OCI-LY1 (cell line): ENCODE measurements around the gene GNG7.

Experiments used
- H2AFZ ChIP-seq: fragments of 200-600 bp; sonication (generic), shearing (Covaris generic); 2 replicates; pipeline ENCODE4 v1.6.0; 2014; ENCODE audit warnings: antibody characterized with exemption, mild to moderate bottlenecking, low read length
- H3F3A ChIP-seq: fragments of 200-600 bp; sonication (generic), shearing (Covaris generic); 2 replicates; pipeline ENCODE4 v1.6.0; 2014; ENCODE audit warnings: mild to moderate bottlenecking, antibody characterized with exemption, low read length, moderate library complexity; ENCODE audit not compliant: insufficient read depth
- H3K27ac ChIP-seq: fragments of 200-600 bp; sonication (generic); 2 replicates; pipeline ENCODE4 v1.5.1; 2014; ENCODE audit warnings: low read length, mixed run types, mild to moderate bottlenecking, low read depth; ENCODE audit not compliant: poor library complexity, severe bottlenecking
- H3K27me3 ChIP-seq: fragments of 200-600 bp; sonication (generic); 2 replicates; pipeline ENCODE4 v1.6.0; 2014; ENCODE audit warnings: antibody characterized with exemption, mild to moderate bottlenecking, low read length, moderate library complexity; ENCODE audit not compliant: insufficient read depth
- H3K36me3 ChIP-seq: fragments of 200-600 bp; sonication (generic); 2 replicates; pipeline ENCODE4 v1.6.1; 2014; ENCODE audit warnings: mild to moderate bottlenecking, antibody characterized with exemption, low read length, moderate library complexity, mixed read lengths; ENCODE audit not compliant: insufficient read depth
- H3K4me1 ChIP-seq: fragments of 200-600 bp; sonication (generic); 2 replicates; pipeline ENCODE4 v1.5.1; 2014; ENCODE audit warnings: mild to moderate bottlenecking, low read length, moderate library complexity; ENCODE audit not compliant: insufficient read depth, severe bottlenecking
- H3K4me2 ChIP-seq: fragments of 200-600 bp; sonication (generic), shearing (Covaris generic); 2 replicates; pipeline ENCODE4 v1.6.1; 2014; ENCODE audit warnings: low read length
- H3K4me3 ChIP-seq: fragments of 200-600 bp; sonication (generic); 2 replicates; pipeline ENCODE4 v1.5.1; 2014; ENCODE audit warnings: low read length, low read depth, mild to moderate bottlenecking, mixed read lengths; ENCODE audit not compliant: poor library complexity, severe bottlenecking
- H3K79me2 ChIP-seq: fragments of 200-600 bp; shearing (Covaris generic); 2 replicates; pipeline ENCODE4 v1.6.1; 2016; ENCODE audit warnings: mixed run types, low read length, mixed read lengths; ENCODE audit not compliant: insufficient read depth
- H3K9ac ChIP-seq: fragments of 200-600 bp; sonication (generic), shearing (Covaris generic); 2 replicates; pipeline ENCODE4 v1.6.1; 2014; ENCODE audit warnings: mild to moderate bottlenecking, low read length, mixed read lengths
- H3K9me2 ChIP-seq: fragments of 200-600 bp; sonication (generic), shearing (Covaris generic); 2 replicates; pipeline ENCODE4 v1.6.1; 2014; ENCODE audit warnings: low read depth, mild to moderate bottlenecking, low read length, mixed read lengths
- H3K9me3 ChIP-seq: fragments of 200-600 bp; shearing (Covaris generic); 2 replicates; pipeline ENCODE4 v1.6.1; 2014; ENCODE audit warnings: low read length, mixed read lengths
- H4K20me1 ChIP-seq: fragments of 200-600 bp; sonication (generic), shearing (Covaris generic); 2 replicates; pipeline ENCODE4 v1.6.0; 2016; ENCODE audit warnings: mild to moderate bottlenecking, low read length; ENCODE audit not compliant: insufficient read depth
- EZH2 ChIP-seq: fragments of 200-600 bp; sonication (generic), shearing (Covaris generic); IDR thresholded peaks from 2 replicates; pipeline ENCODE4 v1.8.0; 2017; ENCODE audit warnings: borderline replicate concordance, mixed run types, mild to moderate bottlenecking, antibody characterized with exemption, low read length, moderate library complexity, mixed read lengths
- TF ChIP-seq, protein P1 (sequence below): fragments of 200-600 bp; sonication (generic), shearing (Covaris generic); IDR thresholded peaks from 2 replicates; pipeline ENCODE4 v1.5.1; 2017; ENCODE audit warnings: mild to moderate bottlenecking, antibody characterized with exemption, low read length, moderate library complexity, mixed read lengths

Gene GNG7

DNA sequence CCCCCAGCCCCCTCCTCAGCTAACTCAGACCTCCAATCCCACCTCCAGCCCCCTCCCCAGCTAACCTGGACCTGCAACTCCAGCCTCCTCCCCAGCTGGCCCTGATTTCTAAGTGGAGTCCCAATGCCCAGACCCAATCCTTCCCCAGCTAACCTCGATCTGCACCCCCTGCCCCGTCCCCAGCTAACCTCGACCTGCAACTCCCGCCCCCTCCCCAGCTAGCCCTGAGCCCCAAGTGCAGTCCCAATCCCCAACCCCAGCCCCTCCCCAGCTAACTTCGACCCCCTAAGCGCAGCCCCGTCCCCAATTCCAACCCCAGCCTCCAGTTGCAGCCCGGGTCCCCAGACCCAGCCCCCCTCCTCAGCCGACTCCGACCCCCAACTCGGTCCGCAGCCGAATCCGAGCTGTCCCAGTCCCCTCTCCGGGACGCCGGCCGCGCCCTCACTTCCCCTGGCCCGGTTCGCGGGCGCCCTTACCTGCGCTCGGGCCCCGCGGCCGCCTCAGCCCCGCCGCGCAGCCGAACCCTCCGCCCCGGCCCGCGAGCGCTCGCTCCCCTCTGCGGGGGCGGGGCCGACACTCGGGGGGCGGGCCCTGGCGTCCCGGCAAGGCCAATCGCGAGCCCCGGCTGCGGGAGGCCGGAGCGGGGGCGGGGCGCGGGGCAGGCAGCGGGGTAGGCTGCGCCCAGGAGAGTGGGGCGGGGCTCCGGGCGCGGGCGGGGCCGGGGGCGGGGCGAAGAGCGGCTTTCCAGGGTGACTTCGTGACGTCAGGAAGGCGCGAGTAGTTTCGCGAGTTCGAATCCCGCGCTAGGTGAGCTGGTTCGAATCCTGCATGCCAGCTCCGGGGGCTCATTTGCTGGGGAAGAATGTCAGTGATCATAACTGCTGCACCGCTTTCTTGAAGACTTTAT is at the start of gene GNG7:
Gene GNG7, minus strand, starts transcription at position 525 of the 907 bp plus-strand sequence. CDS start 182,006 bp downstream, outside the sequence.
- H2AFZ ChIP-seq, result no peak within 1 kb of the TSS
- H3K27ac ChIP-seq, result no peak within 1 kb of the TSS

DNA sequence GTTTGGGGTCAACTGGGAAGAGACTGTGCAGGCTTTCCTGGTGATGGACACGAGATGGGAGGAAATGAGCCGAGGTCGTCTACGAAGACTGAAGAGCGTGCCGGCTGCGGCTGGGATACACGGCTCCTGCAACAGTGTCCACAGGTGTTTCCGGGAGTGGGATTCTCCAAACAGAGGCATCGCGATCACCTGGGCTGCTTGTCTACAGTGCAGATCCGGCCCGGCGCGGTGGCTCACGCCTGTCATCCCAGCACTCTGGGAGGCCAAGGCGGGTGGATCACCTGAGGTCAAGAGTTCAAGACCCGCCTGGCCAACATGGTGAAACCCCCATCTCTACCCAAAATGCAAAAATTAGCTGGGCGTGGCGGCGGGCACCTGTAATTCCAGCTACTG is 48.9 kb upstream of the GNG7 start:
- no peaks in the 10 kb centered on the region for H3F3A ChIP-seq
- H3K9me2 ChIP-seq, result no peaks in the 10 kb centered on the region
- H3K79me2 ChIP-seq, result no peaks in the 10 kb centered on the region
- H3K4me3 ChIP-seq, result no peak overlapping the region
- TF ChIP-seq, protein P1, sequence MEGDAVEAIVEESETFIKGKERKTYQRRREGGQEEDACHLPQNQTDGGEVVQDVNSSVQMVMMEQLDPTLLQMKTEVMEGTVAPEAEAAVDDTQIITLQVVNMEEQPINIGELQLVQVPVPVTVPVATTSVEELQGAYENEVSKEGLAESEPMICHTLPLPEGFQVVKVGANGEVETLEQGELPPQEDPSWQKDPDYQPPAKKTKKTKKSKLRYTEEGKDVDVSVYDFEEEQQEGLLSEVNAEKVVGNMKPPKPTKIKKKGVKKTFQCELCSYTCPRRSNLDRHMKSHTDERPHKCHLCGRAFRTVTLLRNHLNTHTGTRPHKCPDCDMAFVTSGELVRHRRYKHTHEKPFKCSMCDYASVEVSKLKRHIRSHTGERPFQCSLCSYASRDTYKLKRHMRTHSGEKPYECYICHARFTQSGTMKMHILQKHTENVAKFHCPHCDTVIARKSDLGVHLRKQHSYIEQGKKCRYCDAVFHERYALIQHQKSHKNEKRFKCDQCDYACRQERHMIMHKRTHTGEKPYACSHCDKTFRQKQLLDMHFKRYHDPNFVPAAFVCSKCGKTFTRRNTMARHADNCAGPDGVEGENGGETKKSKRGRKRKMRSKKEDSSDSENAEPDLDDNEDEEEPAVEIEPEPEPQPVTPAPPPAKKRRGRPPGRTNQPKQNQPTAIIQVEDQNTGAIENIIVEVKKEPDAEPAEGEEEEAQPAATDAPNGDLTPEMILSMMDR, result no peak
- no peak for TF ChIP-seq EZH2
- H3K9me3 ChIP-seq, result no peaks in the 10 kb centered on the region
- H2AFZ ChIP-seq, result no peak overlapping the region
- H3K27ac ChIP-seq, result no peak overlapping the region
- no peak overlapping the region for H3K4me2 ChIP-seq
- peaks cover 3% of the 10 kb centered on the region for H3K4me1 ChIP-seq
- no peak overlapping the region for H3K9ac ChIP-seq
- peaks cover 29% of the 10 kb centered on the region for H3K36me3 ChIP-seq
- H4K20me1 ChIP-seq, result no peaks in the 10 kb centered on the region
- no peaks in the 10 kb centered on the region; the same call in 1 of the 2 replicates for H3K27me3 ChIP-seq

More for the DNA sequence above, at the start of gene GNG7:
- Histone ChIP-seq H3K9me2 (no peaks in the 10 kb centered on the region), H3K36me3 (no peaks in the 10 kb centered on the region), H3K27me3 (no peaks in the 10 kb centered on the region), H3K9ac (peak within 1 kb of the TSS; percentile 46; the same call in 1 of the 2 replicates), H3K9me3 (no peaks in the 10 kb centered on the region), H3K4me3 (peak within 1 kb of the TSS; percentile 58), H4K20me1 (no peaks in the 10 kb centered on the region), H3K79me2 (no peaks in the 10 kb centered on the region), H3F3A (0 out of 2 replicates have a peak, but pooled peaks cover 3% of the 10 kb centered on the region), H3K4me2 (peak within 1 kb of the TSS; percentile 63), H3K4me1 (peaks cover 17% of the 10 kb centered on the region)
- TF ChIP-seq, protein P1, result no peak
- no peak for TF ChIP-seq EZH2

DNA sequence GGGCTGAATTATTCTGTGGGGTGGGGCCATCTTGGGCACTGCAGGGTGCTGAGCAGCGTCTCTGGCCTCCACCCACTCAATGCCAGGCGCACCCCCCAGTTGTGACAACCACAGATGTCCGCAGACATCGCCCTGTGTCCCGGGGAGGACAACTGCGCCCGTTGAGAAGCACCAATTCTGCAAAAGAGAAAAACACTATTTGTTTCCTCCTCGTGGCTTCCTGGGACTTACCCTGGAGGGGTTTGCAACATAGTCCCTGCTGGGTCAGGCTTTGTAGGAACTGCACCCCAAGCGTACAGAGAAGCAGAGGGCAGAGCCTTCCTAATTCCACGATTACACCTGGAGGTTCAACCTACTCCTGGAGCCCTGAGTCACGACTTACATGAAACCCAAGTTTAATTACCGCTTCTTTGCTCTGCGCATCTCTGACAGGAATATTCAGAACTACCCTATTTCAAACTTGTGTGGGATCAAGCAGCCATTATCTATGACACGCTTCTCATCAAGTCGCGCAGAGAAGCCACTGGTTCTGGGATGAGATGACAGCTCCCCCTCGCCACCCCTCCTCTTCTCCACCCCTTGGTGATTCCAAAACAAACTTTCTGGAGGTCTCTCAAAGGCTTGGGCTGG is 48.4 kb upstream of the GNG7 start:
- Histone ChIP-seq H3K27ac (no peak overlapping the region), H3K36me3 (peaks cover 28% of the 10 kb centered on the region), H3K4me1 (peaks cover 3% of the 10 kb centered on the region), H3K4me2 (no peak overlapping the region), H4K20me1 (no peaks in the 10 kb centered on the region), H3K4me3 (no peak overlapping the region), H3F3A (no peaks in the 10 kb centered on the region), H3K9me3 (no peaks in the 10 kb centered on the region), H3K9me2 (no peaks in the 10 kb centered on the region), H3K79me2 (no peaks in the 10 kb centered on the region), H2AFZ (no peak overlapping the region), H3K27me3 (no peaks in the 10 kb centered on the region; the same call in 1 of the 2 replicates), H3K9ac (no peak overlapping the region)
- TF ChIP-seq EZH2, result no peak
- TF ChIP-seq, protein P1, result no peak
